Mucosa of rectum (tissue), 2 donors: ENCODE data around the gene TRIM24.
"Not testable (repeated sequence)": the region's sequence is repeated elsewhere in the genome, so short reads cannot be mapped to it uniquely, and the experiment has no call there.

ENCODE experiments used
- H3K27ac ChIP-seq, 2 donors: one replicate each; pipeline ENCODE4 v1.7.0; 2013; ENCODE audit warnings: inconsistent platforms in 2 of 2, low read depth in 2 of 2, low read length in 2 of 2
- H3K27me3 ChIP-seq, 2 donors: one replicate each; pipeline ENCODE4 v1.7.0; 2013; ENCODE audit warnings: low read length in 2 of 2; ENCODE audit not compliant: control insufficient read depth in 2 of 2, insufficient read depth in 2 of 2
- H3K36me3 ChIP-seq, 2 donors: one replicate each; pipeline ENCODE4 v1.7.0; 2013; ENCODE audit warnings: low read length in 2 of 2; ENCODE audit not compliant: control insufficient read depth in 2 of 2, insufficient read depth in 2 of 2
- H3K4me1 ChIP-seq, 2 donors: one replicate each; pipeline ENCODE4 v1.7.0; 2013; ENCODE audit warnings: low read length in 2 of 2, mild to moderate bottlenecking in 1 of 2; ENCODE audit not compliant: control insufficient read depth in 2 of 2, insufficient read depth in 2 of 2
- H3K4me3 ChIP-seq, 2 donors: one replicate each; pipeline ENCODE4 v1.7.0; 2013; ENCODE audit warnings: low read length in 2 of 2
- H3K9ac ChIP-seq, 2 donors: one replicate each; pipeline ENCODE4 v1.7.0; 2013; ENCODE audit warnings: low read length in 2 of 2, low read depth in 1 of 2, mild to moderate bottlenecking in 1 of 2
- H3K9me3 ChIP-seq, 2 donors: one replicate each; pipeline ENCODE4 v1.7.0; 2013; ENCODE audit warnings: low read length in 2 of 2; ENCODE audit not compliant: control insufficient read depth in 2 of 2
- donor health status: healthy.
- donor health status: Normal muscosa, but diverticular disease.

TRIM24 gene

DNA sequence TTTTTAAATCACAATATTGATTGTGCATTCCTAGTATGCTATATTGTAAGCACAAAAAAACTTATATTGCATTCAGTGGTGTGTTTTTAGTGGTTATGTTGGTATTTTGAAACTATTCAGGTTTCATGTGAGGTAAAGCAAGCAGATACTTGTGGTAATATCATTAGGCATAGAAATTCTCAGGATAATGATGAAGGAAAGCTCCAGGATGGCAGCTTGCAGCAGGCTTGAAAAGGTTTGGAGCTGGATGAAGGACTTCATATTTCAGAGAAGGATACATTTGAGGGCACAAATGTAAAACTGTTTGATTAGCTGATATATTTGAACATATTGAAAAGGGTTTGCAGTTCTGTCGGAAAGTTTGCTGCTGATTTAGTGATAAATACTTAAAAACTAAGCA, 17.5 kb downstream of the TRIM24 start:
- Histone ChIP-seq H3K36me3 (no peaks in the 10 kb centered on the region), H3K9me3 (no peaks in the 10 kb centered on the region), H3K27me3 (no peaks in the 10 kb centered on the region), H3K9ac (no peak overlapping the region), H3K4me3 (no peak overlapping the region), H3K4me1 (peaks cover 0 to 14% of the 10 kb centered on the region in 2 donors), H3K27ac (no peak overlapping the region)

DNA sequence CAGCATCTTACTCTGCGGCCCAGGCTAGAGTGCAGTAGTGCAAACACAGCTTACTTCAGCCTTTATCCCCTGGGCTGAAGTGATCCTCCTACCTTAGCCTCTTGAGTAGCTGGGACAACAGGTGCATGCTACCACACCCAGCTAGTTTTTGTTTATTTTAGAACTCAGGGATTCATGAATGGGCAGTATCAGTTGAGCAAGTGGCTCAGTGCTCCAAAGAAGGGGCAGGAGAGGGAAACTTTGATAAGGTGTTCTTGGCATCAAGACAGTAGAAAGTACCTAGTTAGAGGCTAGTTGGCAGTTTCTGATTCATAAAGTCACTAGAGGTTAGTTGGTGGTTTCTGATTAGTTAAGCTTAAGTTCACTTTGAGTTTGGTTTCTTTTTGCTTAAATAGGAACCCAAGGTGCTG, 18.4 kb downstream of the TRIM24 start:
- Histone ChIP-seq H3K9ac (no peak overlapping the region), H3K27ac (no peak overlapping the region), H3K36me3 (no peaks in the 10 kb centered on the region), H3K27me3 (no peaks in the 10 kb centered on the region), H3K4me1 (peaks cover 0 to 14% of the 10 kb centered on the region in 2 donors), H3K4me3 (no peak overlapping the region), H3K9me3 (no peaks in the 10 kb centered on the region)

DNA sequence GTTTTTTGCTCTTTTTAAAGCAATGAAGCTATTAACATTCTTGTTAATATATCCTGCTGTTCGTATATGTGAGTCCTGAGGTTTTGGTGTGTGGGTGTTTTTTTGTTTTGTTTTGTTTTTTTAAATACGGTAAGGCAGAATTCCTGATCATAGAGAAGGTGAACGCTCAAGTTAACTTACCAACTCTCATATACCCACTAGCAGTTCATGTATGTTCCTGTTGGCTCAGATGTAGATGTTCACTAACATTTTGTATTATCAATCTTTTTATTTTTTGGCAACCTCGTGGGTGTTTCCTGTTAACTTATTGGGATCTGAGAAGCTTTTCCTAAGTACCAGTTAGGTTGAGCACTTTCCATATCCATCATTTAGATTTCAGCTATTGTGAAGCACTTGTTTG, 20.5 kb downstream of the TRIM24 start:
- H3K9ac ChIP-seq, result no peak overlapping the region
- peaks cover 0 to 14% of the 10 kb centered on the region in 2 donors for H3K4me1 ChIP-seq
- H3K9me3 ChIP-seq, result no peaks in the 10 kb centered on the region
- H3K27me3 ChIP-seq, result no peaks in the 10 kb centered on the region
- H3K27ac ChIP-seq, result no peak overlapping the region
- H3K36me3 ChIP-seq, result no peaks in the 10 kb centered on the region
- H3K4me3 ChIP-seq, result no peak overlapping the region

DNA sequence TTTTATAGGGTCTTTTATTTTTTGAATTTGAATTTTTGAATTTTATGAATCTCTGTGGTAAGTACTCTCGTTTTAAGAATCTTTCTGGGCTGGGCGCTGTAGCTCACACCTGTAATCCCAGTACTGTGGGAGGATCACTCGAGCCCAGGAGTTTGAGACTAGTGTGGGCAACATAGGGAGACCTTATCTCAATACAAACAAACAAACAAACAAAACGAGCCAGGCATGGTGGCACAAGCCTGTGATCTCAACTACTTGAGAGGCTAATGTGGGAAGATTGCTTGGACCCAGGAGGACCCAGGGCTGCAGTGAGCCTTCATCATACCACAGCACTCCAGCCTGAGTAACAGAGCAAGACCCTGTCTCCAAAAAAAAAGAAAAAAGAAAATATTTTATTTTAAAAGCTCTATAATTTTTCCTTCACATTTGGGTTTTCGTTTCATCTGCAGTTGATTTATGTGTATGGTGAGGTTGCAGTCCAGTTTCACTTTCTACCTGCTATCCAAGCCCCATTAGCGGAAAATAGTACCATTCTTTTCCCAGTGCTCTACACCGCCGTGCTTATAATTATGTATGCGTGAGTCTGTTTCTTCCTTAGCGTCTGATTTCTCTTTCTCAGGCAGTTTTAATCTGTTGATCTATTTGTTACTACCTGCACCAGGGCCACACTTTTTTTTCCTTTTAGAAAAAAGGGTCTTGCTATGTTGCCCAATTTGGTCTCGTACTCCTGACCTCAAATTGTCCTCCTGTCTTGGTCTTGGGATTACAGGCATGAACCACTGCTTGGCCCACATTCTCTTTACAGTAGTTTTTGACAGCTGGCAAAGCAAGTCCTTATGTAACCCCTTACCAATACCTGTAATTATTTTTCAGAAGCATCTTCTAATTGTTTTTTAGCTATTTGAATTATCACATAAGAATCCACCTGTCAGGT, 21.7 kb downstream of the TRIM24 start:
- Histone ChIP-seq H3K4me3 (no peak overlapping the region), H3K4me1 (peaks cover 0 to 13% of the 10 kb centered on the region in 2 donors), H3K36me3 (no peaks in the 10 kb centered on the region), H3K27ac (no peak overlapping the region), H3K27me3 (no peaks in the 10 kb centered on the region), H3K9me3 (no peaks in the 10 kb centered on the region), H3K9ac (no peak overlapping the region)

DNA sequence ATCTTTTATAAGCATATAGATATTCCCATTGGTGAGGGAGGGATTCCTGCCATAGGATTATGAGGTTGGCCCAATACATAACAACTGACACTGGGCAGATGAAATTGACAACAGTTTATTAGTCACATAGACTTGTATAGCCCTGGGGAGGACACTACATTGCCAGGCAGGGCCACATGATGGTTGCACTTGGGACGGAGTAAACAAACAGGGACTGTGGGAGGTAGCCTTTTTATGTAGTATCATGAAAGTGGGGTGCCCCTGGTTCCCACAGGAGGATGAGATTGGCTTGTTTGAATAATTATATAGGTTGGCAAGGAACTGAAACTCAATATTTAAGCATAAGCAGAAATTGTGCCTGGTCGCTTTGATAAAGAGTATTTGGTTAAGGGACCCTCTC, 23.5 kb downstream of the TRIM24 start:
- H3K27me3 ChIP-seq, result no peaks in the 10 kb centered on the region
- no peak overlapping the region for H3K9ac ChIP-seq
- H3K9me3 ChIP-seq, result no peaks in the 10 kb centered on the region
- H3K27ac ChIP-seq, result no peak overlapping the region
- no peaks in the 10 kb centered on the region for H3K4me1 ChIP-seq
- H3K36me3 ChIP-seq, result no peaks in the 10 kb centered on the region
- no peak overlapping the region for H3K4me3 ChIP-seq

DNA sequence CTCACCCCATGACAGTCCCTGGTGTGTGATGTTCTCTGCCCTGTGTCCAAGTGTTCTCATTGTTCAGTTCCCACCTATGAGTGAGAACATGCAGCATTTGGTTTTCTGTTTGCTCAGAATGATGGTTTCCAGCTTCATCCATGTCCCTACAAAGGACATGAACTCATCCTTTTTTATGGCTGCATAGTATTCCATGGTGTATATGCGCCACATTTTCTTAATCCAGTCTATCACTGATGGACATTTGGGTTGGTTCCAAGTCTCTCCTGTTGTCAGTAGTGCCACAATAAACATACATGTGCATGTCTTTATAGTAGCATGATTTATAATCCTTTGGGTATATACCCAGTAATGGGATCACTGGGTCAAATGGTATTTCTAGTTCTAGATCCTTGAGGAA, 25.4 kb downstream of the TRIM24 start:
- H3K27ac ChIP-seq, H3K9ac ChIP-seq, H3K4me3 ChIP-seq, H3K36me3 ChIP-seq, H3K9me3 ChIP-seq, H3K27me3 ChIP-seq, H3K4me1 ChIP-seq: not testable (repeated sequence)

DNA sequence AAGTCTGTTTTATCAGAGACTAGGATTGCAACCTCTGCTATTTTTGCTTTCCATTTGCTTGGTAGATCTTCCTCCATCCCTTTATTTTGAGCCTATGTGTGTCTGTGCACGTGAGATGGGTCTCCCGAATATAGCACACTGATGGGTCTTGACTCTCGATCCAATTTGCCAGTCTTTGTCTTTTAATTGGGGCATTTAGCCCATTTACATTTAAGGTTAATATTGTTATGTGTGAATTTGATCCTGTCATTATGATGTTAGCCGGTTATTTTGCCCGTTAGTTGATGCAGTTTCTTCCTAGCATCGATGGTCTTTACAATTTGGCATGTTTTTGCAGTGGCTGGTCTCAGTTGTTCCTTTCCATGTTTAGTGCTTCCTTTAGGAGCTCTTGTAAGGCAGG, 29.1 kb downstream of the TRIM24 start:
- not testable (repeated sequence) for H3K4me1 ChIP-seq, H3K9ac ChIP-seq, H3K4me3 ChIP-seq, H3K36me3 ChIP-seq, H3K27ac ChIP-seq, H3K9me3 ChIP-seq, H3K27me3 ChIP-seq

DNA sequence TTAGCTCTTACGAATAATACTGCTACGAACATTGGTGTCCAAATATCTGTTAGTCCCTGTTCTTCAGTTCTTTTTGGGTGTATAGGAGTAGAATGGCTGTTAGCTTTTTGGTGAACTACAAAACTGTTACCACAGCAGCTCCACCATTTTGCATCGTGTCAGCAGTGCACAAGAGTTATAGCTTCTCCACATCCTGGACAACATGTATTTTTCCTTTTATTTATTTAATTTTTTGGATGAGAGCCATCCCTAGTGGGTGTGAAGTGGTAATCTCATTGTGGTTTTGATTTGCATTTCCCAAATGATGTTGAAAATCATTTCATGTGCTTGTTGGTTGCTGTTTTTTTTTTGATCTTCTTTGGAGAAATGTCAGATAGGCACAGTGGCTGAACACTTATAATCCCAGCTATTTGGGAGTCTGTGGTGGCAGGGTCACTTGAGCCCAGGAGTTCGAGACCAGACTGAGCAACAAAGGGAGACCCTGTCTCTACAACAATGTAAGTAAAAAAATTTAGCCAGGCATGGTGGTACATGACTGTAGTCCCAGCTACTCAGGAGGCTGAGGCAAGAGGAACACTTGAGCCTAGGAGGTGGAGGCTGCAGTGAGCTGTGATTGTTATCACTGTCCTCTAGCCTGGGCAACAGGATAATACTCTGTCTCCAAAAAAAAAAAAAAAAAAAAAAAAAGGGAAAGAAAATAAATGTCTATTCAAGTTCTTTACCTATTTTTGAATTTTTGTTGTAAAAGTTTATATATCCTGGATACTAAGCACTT, 31.7 kb downstream of the TRIM24 start:
- Histone ChIP-seq H3K36me3 (no peaks in the 10 kb centered on the region), H3K9ac (no peak overlapping the region), H3K4me1 (no peaks in the 10 kb centered on the region), H3K27me3 (no peaks in the 10 kb centered on the region), H3K27ac (no peak overlapping the region), H3K4me3 (no peak overlapping the region), H3K9me3 (no peaks in the 10 kb centered on the region)

DNA sequence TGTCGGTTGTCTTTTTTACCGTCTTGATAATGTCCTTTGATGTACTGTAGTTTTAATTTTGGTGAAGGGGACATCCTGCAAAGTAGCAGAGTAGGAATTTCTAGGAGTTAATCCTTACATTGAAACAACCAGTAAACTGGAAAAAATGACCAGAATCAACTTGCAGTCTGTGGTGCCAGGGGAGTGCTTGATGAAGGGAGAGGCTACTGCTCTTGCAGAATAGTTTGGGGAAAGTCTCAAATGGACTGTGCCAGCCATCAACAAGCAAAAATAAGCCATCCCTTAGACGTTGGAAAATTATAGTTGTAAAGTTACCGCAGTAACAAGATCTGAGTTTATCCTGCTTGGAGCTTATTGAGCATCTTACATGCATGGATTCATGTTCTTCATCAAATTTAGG, 32.4 kb downstream of the TRIM24 start:
- no peaks in the 10 kb centered on the region for H3K4me1 ChIP-seq
- H3K9ac ChIP-seq, result no peak overlapping the region
- no peaks in the 10 kb centered on the region for H3K9me3 ChIP-seq
- H3K27ac ChIP-seq, result no peak overlapping the region
- H3K27me3 ChIP-seq, result no peaks in the 10 kb centered on the region
- H3K4me3 ChIP-seq, result no peak overlapping the region
- H3K36me3 ChIP-seq, result no peaks in the 10 kb centered on the region

DNA sequence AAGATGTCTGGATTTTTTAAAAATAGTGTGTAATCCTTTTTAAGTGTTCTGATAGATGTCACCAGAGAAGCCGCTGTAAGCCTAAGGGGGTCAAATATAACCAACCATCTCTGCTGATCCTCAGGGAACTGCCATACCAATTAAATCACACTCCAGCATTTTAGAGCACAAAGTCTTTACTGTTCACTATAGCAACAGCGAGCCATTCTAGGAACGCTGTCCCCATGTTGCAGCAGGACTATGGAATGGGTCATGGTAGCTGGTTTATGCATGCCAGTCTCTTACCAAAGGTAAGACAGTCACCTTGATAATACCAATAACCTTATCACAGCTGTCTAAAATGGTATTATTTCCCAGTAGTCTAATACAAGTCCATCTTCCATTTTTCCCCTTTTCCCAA, 33.5 kb downstream of the TRIM24 start:
- Histone ChIP-seq H3K4me3 (no peak overlapping the region), H3K36me3 (no peaks in the 10 kb centered on the region), H3K4me1 (no peaks in the 10 kb centered on the region), H3K27me3 (no peaks in the 10 kb centered on the region), H3K27ac (no peak overlapping the region), H3K9me3 (no peaks in the 10 kb centered on the region), H3K9ac (no peak overlapping the region)
